NCI-H2196 (cell line): ENCODE results near the gene ICAM4.
"Not testable (repeated sequence)": the region's sequence is repeated elsewhere in the genome, so short reads cannot be mapped to it uniquely, and the experiment has no call there.

ENCODE experiments used
- DNase-seq: peaks from one replicate; lab custom pipeline; 2025; ENCODE audit not compliant: unreplicated experiment; lab: John Stamatoyannopoulos, UW

ICAM4 gene

GRCh38 chr19:10336725-10337124 is 50.0 kb downstream of the ICAM4 start:
- not testable (repeated sequence) for DNase-seq
